IMR-90 (cell line): Measurements from ENCODE around the gene CTNND2. TPM values are rescaled to one million over a fixed set of nuclear protein-coding genes. Genes with fewer than 3 reads are reported as not detected.

Experiments used
- ATAC-seq: fragments of 200-7000 bp; cut with Tn5 transposase; 2 replicates; pipeline ENCODE4 v1.9.1; 2020; ENCODE audit warnings: low read depth, mild to moderate bottlenecking, moderate library complexity
- BruUV-seq: library from RNA; stranded (reverse); fragments of 400-500 nt; replicated peaks from 2 replicates; lab custom pipeline; 2021; lab: Mats Ljungman, UMichigan
- CTCF ChIA-PET: fragments of 300-600 bp; formaldehyde crosslinking; extraction: SDS; loops from one replicate; lab custom pipeline; 2021; ENCODE audit warnings: antibody characterized with exemption; lab: Yijun Ruan, JAX
- POLR2A ChIA-PET: fragments of 300-600 bp; sonication (Branson Sonifier 250); formaldehyde crosslinking; loops from one replicate; lab custom pipeline; 2022; ENCODE audit warnings: antibody characterized with exemption; ENCODE audit not compliant: unreplicated experiment; lab: Charles Lee
- DNase-seq: peaks from one replicate; pipeline ENCODE4 v3.0.0; 2013
- H2AFZ ChIP-seq: replicated peaks from 2 replicates; pipeline ENCODE3; 2013; ENCODE audit warnings: low read length, mild to moderate bottlenecking; ENCODE audit not compliant: poor library complexity
- H2AK5ac ChIP-seq: 2 replicates; pipeline ENCODE4 v1.6.1; 2013; ENCODE audit warnings: low read depth, low read length, inconsistent platforms
- H2AK9ac ChIP-seq: replicated peaks from 2 replicates; pipeline ENCODE3; 2013; ENCODE audit warnings: mild to moderate bottlenecking, low read depth, low read length, moderate library complexity; ENCODE audit not compliant: poor library complexity
- H2BK120ac ChIP-seq: 2 replicates; pipeline ENCODE4 v1.6.1; 2013; ENCODE audit warnings: low read depth, low read length, inconsistent platforms
- H2BK15ac ChIP-seq: 3 replicates; pipeline ENCODE4 v1.6.1; 2013; ENCODE audit warnings: low read depth, low read length, inconsistent platforms
- H2BK20ac ChIP-seq: 2 replicates; pipeline ENCODE4 v1.6.1; 2013; ENCODE audit warnings: low read depth, mild to moderate bottlenecking, inconsistent platforms, low read length, moderate library complexity
- H2BK5ac ChIP-seq: 2 replicates; pipeline ENCODE4 v1.6.1; 2013; ENCODE audit warnings: mild to moderate bottlenecking, low read depth, low read length, inconsistent platforms; ENCODE audit not compliant: poor library complexity, severe bottlenecking
- H3K14ac ChIP-seq: replicated peaks from 2 replicates; pipeline ENCODE4 v1.6.1; 2013; ENCODE audit warnings: low read depth, low read length, inconsistent platforms
- H3K18ac ChIP-seq: 2 replicates; pipeline ENCODE4 v1.6.1; 2013; ENCODE audit warnings: low read depth, low read length, control low read depth
- H3K23ac ChIP-seq: 2 replicates; pipeline ENCODE4 v1.6.1; 2013; ENCODE audit warnings: low read depth, low read length, inconsistent platforms
- H3K27ac ChIP-seq: 2 replicates; pipeline ENCODE4 v1.5.1; 2013; ENCODE audit warnings: mild to moderate bottlenecking, control low read depth, low read length; ENCODE audit not compliant: insufficient read depth
- H3K27me3 ChIP-seq: 2 replicates; pipeline ENCODE4 v1.6.1; 2013; ENCODE audit warnings: low read length; ENCODE audit not compliant: control insufficient read depth, insufficient read depth
- H3K36me3 ChIP-seq: 2 replicates; pipeline ENCODE4 v1.6.1; 2013; ENCODE audit warnings: low read length, mixed read lengths; ENCODE audit not compliant: control insufficient read depth, insufficient read depth
- H3K4ac ChIP-seq: 2 replicates; pipeline ENCODE4 v1.6.1; 2013; ENCODE audit warnings: low read depth, low read length, inconsistent platforms
- H3K4me1 ChIP-seq: 2 replicates; pipeline ENCODE4 v1.6.1; 2013; ENCODE audit warnings: low read length, mixed read lengths; ENCODE audit not compliant: control insufficient read depth, insufficient read depth
- H3K4me2 ChIP-seq: 2 replicates; pipeline ENCODE4 v1.6.1; 2013; ENCODE audit warnings: low read depth, mild to moderate bottlenecking, control low read depth, low read length, moderate library complexity
- H3K4me3 ChIP-seq: 2 replicates; pipeline ENCODE4 v1.5.1; 2013; ENCODE audit warnings: low read depth, mild to moderate bottlenecking, control low read depth, low read length, moderate library complexity; ENCODE audit not compliant: insufficient read depth
- H3K56ac ChIP-seq: 2 replicates; pipeline ENCODE4 v1.6.1; 2013; ENCODE audit warnings: low read length, inconsistent platforms; ENCODE audit not compliant: insufficient read depth; ENCODE audit errors: extremely low read depth
- H3K79me1 ChIP-seq, 2 experiments: 2 replicates each; pipeline ENCODE4 v1.6.1; 2013; ENCODE audit warnings: low read length in 2 of 2, inconsistent platforms in 1 of 2, low read depth in 1 of 2
- H3K9ac ChIP-seq: 2 replicates; pipeline ENCODE4 v1.6.1; 2013; ENCODE audit warnings: low read depth, low read length, control low read depth
- H3K9me1 ChIP-seq: 2 replicates; pipeline ENCODE4 v1.6.1; 2013; ENCODE audit warnings: low read length, inconsistent platforms; ENCODE audit not compliant: insufficient read depth
- H3K9me3 ChIP-seq: 2 replicates; pipeline ENCODE4 v1.6.1; 2013; ENCODE audit warnings: low read length; ENCODE audit not compliant: control insufficient read depth, insufficient read depth
- H4K20me1 ChIP-seq: 2 replicates; pipeline ENCODE4 v1.6.1; 2013; ENCODE audit warnings: low read length, inconsistent platforms; ENCODE audit not compliant: insufficient read depth
- H4K5ac ChIP-seq: 2 replicates; pipeline ENCODE4 v1.6.1; 2013; ENCODE audit warnings: mild to moderate bottlenecking, low read depth, low read length, control low read depth
- H4K8ac ChIP-seq, 2 experiments: 2 replicates each; pipeline ENCODE4 v1.6.1; 2013; ENCODE audit warnings: low read depth in 2 of 2, low read length in 2 of 2, control low read depth in 1 of 2, inconsistent platforms in 1 of 2
- H4K91ac ChIP-seq: 2 replicates; pipeline ENCODE4 v1.6.1; 2013; ENCODE audit warnings: low read depth, low read length, inconsistent platforms; ENCODE audit not compliant: insufficient read depth
- BHLHE40 ChIP-seq: fragments of 150-350 bp; IDR thresholded peaks from 2 replicates; pipeline ENCODE4 v1.6.1; 2016; ENCODE audit warnings: mild to moderate bottlenecking, low read depth, low read length
- CEBPB ChIP-seq: IDR thresholded peaks from 2 replicates; pipeline ENCODE4 v1.6.1; 2012; ENCODE audit warnings: low read depth, low read length, improper control_type of control experiment
- CHD1 ChIP-seq: IDR thresholded peaks from 2 replicates; pipeline ENCODE4 v1.6.1; 2012; ENCODE audit warnings: low read depth, low read length, improper control_type of control experiment
- FOS ChIP-seq: fragments of 150-350 bp; IDR thresholded peaks from 2 replicates; pipeline ENCODE4 v1.6.1; 2016; ENCODE audit warnings: low read depth, low read length
- MAFK ChIP-seq: IDR thresholded peaks from 2 replicates; pipeline ENCODE4 v1.6.1; 2012; ENCODE audit warnings: low read depth, low read length, improper control_type of control experiment
- MXI1 ChIP-seq: IDR thresholded peaks from 2 replicates; pipeline ENCODE4 v1.6.1; 2012; ENCODE audit warnings: low read depth, mild to moderate bottlenecking, low read length, moderate library complexity, borderline replicate concordance
- NFE2L2 ChIP-seq: fragments of 150-350 bp; IDR thresholded peaks from 2 replicates; pipeline ENCODE4 v1.6.1; 2016; ENCODE audit warnings: low read depth, mild to moderate bottlenecking, low read length
- POLR2A ChIP-seq: IDR thresholded peaks from 2 replicates; pipeline ENCODE4 v1.6.1; 2012; ENCODE audit warnings: mild to moderate bottlenecking, low read depth, low read length
- RAD21 ChIP-seq: IDR thresholded peaks from 2 replicates; pipeline ENCODE4 v1.6.1; 2012; ENCODE audit warnings: low read length, improper control_type of control experiment
- RCOR1 ChIP-seq: IDR thresholded peaks from 2 replicates; pipeline ENCODE4 v1.6.1; 2012; ENCODE audit warnings: mild to moderate bottlenecking, low read length, improper control_type of control experiment; ENCODE audit not compliant: insufficient replicate concordance
- RFX5 ChIP-seq: IDR thresholded peaks from 2 replicates; pipeline ENCODE4 v1.8.0; 2012; ENCODE audit warnings: low read depth, mild to moderate bottlenecking, low read length, moderate library complexity
- SMC3 ChIP-seq: fragments of 150-350 bp; IDR thresholded peaks from 2 replicates; pipeline ENCODE4 v1.6.1; 2016; ENCODE audit warnings: low read depth, mild to moderate bottlenecking, antibody characterized with exemption, low read length, moderate library complexity
- WGBS, 2 experiments: methylation state at CpG; one replicate each; pipeline versions ENCODE4 v1.1.5 to v1.1.7; 2013; ENCODE audit warnings: missing lambda C conversion rate in 2 of 2; ENCODE audit not compliant: insufficient read length in 1 of 2; ENCODE audit errors: extremely low coverage in 2 of 2; 5-methylcytosine and 5-hydroxymethylcytosine counted together
- dilution Hi-C: fragments of 300-500 bp; cut with HindIII; formaldehyde crosslinking; loops from one replicate; pipeline ENCODE4 v1.14.3; 2018; ENCODE audit warnings: low sequenced_read_pairs; ENCODE audit not compliant: unreplicated experiment
- in situ Hi-C: fragments of 300-500 bp; cut with MboI; formaldehyde crosslinking; loops from 3 replicates; pipeline ENCODE4 v1.14.3; 2019; ENCODE audit warnings: low sequenced_read_pairs, inconsistent platforms, mixed read lengths
- intact Hi-C: fragments of 100-400 bp; cut with micrococcal nuclease; formaldehyde crosslinking; loops from 2 replicates; pipeline ENCODE4 v1.10.0; 2022
- polyA plus RNA-seq, 3 experiments: library from polyadenylated mRNA; depleted of rRNA; stranded (reverse); fragments of >200 nt; gene quantifications; 2 replicates each; pipeline ENCODE4 v1.2.3, GENCODE V29; 2012; ENCODE audit warnings: low replicate concordance in 1 of 3
- total RNA-seq: library from RNA; depleted of rRNA; stranded (reverse); fragments of >200 nt; gene quantifications from 2 replicates; pipeline ENCODE4 v1.2.3, GENCODE V29; 2012
- TF ChIP-seq, protein P1 (sequence below): conservative IDR thresholded peaks from 2 replicates; pipeline ENCODE4 v1.5.1; 2012; ENCODE audit warnings: mild to moderate bottlenecking, low read depth, low read length, improper control_type of control experiment
- TF ChIP-seq, protein P2 (sequence below): fragments of 150-350 bp; IDR thresholded peaks from 2 replicates; pipeline ENCODE4 v1.6.1; 2016; ENCODE audit warnings: low read depth, mild to moderate bottlenecking, low read length, moderate library complexity, borderline replicate concordance
- TF ChIP-seq, protein P3 (sequence below): fragments of 150-350 bp; IDR thresholded peaks from 2 replicates; pipeline ENCODE4 v1.6.1; 2017; ENCODE audit warnings: mild to moderate bottlenecking, antibody characterized with exemption, low read length, low read depth

Gene CTNND2
- total and polyA plus RNA-seq, 2 of the 4 experiments (the other 2 are of a cell fraction) = not detected

- Histone ChIP-seq H3K4me3 (no peak overlapping the region), H3K4me2 (no peak overlapping the region), H3K36me3 (no peaks in the 10 kb centered on the region), H3K14ac (no peak overlapping the region), H2AFZ (no peak overlapping the region), H3K23ac (no peak overlapping the region), H3K27me3 (peaks cover 28% of the 10 kb centered on the region), H3K9ac (no peak overlapping the region), H2BK120ac (no peak overlapping the region), H2AK5ac (no peak overlapping the region), H2BK20ac (no peak overlapping the region), H3K27ac (no peak overlapping the region), H3K79me1 (no peaks in the 10 kb centered on the region), H2AK9ac (no peak overlapping the region), H3K56ac (no peak overlapping the region), H2BK5ac (no peak overlapping the region), H3K4me1 (no peaks in the 10 kb centered on the region), H4K5ac (no peak overlapping the region), H3K9me1 (no peaks in the 10 kb centered on the region), H3K18ac (no peak overlapping the region), H4K20me1 (no peaks in the 10 kb centered on the region), H3K9me3 (no peaks in the 10 kb centered on the region), H4K91ac (no peak overlapping the region), H4K8ac (no peak overlapping the region), H3K4ac (no peak overlapping the region), H2BK15ac (no peak overlapping the region)
- POLR2A ChIA-PET = no interaction called here
- in situ Hi-C loops = no loop called here
- DNase-seq (no peak), ATAC-seq (no peak)
- intact Hi-C loops = no loop called here
- BruUV-seq = no TSS peak
- TF ChIP-seq, protein P1, sequence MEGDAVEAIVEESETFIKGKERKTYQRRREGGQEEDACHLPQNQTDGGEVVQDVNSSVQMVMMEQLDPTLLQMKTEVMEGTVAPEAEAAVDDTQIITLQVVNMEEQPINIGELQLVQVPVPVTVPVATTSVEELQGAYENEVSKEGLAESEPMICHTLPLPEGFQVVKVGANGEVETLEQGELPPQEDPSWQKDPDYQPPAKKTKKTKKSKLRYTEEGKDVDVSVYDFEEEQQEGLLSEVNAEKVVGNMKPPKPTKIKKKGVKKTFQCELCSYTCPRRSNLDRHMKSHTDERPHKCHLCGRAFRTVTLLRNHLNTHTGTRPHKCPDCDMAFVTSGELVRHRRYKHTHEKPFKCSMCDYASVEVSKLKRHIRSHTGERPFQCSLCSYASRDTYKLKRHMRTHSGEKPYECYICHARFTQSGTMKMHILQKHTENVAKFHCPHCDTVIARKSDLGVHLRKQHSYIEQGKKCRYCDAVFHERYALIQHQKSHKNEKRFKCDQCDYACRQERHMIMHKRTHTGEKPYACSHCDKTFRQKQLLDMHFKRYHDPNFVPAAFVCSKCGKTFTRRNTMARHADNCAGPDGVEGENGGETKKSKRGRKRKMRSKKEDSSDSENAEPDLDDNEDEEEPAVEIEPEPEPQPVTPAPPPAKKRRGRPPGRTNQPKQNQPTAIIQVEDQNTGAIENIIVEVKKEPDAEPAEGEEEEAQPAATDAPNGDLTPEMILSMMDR = no peak
- no peak for TF ChIP-seq NFE2L2
- TF ChIP-seq, protein P2, sequence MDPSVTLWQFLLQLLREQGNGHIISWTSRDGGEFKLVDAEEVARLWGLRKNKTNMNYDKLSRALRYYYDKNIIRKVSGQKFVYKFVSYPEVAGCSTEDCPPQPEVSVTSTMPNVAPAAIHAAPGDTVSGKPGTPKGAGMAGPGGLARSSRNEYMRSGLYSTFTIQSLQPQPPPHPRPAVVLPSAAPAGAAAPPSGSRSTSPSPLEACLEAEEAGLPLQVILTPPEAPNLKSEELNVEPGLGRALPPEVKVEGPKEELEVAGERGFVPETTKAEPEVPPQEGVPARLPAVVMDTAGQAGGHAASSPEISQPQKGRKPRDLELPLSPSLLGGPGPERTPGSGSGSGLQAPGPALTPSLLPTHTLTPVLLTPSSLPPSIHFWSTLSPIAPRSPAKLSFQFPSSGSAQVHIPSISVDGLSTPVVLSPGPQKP = no peak
- TF ChIP-seq POLR2A = no peak
- no peak for TF ChIP-seq RCOR1
- TF ChIP-seq, protein P3, sequence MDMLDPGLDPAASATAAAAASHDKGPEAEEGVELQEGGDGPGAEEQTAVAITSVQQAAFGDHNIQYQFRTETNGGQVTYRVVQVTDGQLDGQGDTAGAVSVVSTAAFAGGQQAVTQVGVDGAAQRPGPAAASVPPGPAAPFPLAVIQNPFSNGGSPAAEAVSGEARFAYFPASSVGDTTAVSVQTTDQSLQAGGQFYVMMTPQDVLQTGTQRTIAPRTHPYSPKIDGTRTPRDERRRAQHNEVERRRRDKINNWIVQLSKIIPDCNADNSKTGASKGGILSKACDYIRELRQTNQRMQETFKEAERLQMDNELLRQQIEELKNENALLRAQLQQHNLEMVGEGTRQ = no peak
- no peak for TF ChIP-seq MAFK
- no peak for TF ChIP-seq CEBPB
- no peak for TF ChIP-seq CHD1
- TF ChIP-seq MXI1 = no peak
- no peak for TF ChIP-seq RFX5
- no peak for TF ChIP-seq SMC3
- no peak for TF ChIP-seq FOS
- TF ChIP-seq BHLHE40 = no peak
- no peak for TF ChIP-seq RAD21
- 100% methylated on average over 4 of the region's 14 CpGs; no CpG with 5 or more reads in 1 of the 2 experiments for WGBS, 2 experiments
- dilution Hi-C loops = no loop called here
- CTCF ChIA-PET = no interaction called here
Observed at GRCh38 chr5:10936081-10936855, 968.0 kb downstream of the CTNND2 start.
